ENCODE measurements around the gene BATF2.
A peak's percentile ranks its signal among the peaks of the same experiment; 100 is the strongest.

BATF2 gene

DNA sequence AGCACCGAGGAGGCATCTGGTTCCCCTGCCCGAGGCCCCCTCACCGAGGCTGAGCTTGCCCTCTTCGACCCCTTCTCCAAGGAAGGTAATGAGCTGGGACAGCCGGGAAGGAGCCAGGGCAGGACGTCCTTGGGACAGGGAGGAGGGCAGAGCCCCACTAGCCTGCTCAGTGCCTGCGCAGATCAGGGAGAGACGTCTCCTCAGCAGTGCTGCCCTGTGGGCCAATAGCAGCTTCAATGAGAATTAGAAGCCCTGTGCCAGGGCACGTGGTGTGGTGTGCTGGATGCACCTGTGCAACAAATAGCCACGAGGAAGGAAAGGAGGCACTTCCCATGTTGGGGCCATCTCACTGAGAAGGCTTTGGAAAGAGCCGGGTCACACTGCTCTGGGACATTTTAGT is 38.8 kb upstream of the BATF2 start:
- H3K18ac ChIP-seq (ENCODE audit: low read length), result no peak overlapping the region
- H4K91ac ChIP-seq (ENCODE audit: low read depth, low read length, poor library complexity), result no peak overlapping the region
- no peak overlapping the region for H3K4ac ChIP-seq (ENCODE audit: low read length)
- H2BK120ac ChIP-seq (ENCODE audit: low read depth, low read length), result no peak overlapping the region
- no peak overlapping the region for H4K8ac ChIP-seq (ENCODE audit: low read depth, low read length)
- peaks cover 1 to 2% of the 10 kb centered on the region in 2 donors for H3K4me1 ChIP-seq (ENCODE audit: control insufficient read depth in 2 of 2, insufficient read depth in 1 of 2, low read depth in 1 of 2, low read length in 2 of 2)
- no peak overlapping the region for H2AK5ac ChIP-seq (ENCODE audit: low read depth, low read length)
- H3K4me2 ChIP-seq (ENCODE audit: insufficient read depth, low read length, poor library complexity, severe bottlenecking), result no peak overlapping the region
- no peaks in the 10 kb centered on the region for H3K9me3 ChIP-seq (replicated peaks in 1 of 2; ENCODE audit: control insufficient read depth in 2 of 2, insufficient read depth in 1 of 2, low read depth in 1 of 2, low read length in 2 of 2)
- no CpG with 5 or more reads among the region's 11 CpGs for WGBS, 2 donors (ENCODE audit: extremely low coverage in 2 of 2, insufficient read length in 2 of 2, insufficient replicate concordance in 1 of 2)
- H2BK12ac ChIP-seq (ENCODE audit: low read length), result no peak overlapping the region
- no peak for DNase-seq (ENCODE audit: low spot score)
- H3K9ac ChIP-seq (ENCODE audit: low read depth, low read length, poor library complexity), result no peak overlapping the region
- H2BK5ac ChIP-seq (ENCODE audit: low read length), result no peak overlapping the region
- no peak overlapping the region for H2BK15ac ChIP-seq (ENCODE audit: low read length)
- H3K14ac ChIP-seq (ENCODE audit: low read length), result no peak overlapping the region
- H3K4me3 ChIP-seq (ENCODE audit: low read length in 2 of 2), result no peak overlapping the region
- H3K36me3 ChIP-seq (replicated peaks in 1 of 2; ENCODE audit: control insufficient read depth in 2 of 2, insufficient read depth in 2 of 2, low read length in 2 of 2), result peaks cover 19 to 52% of the 10 kb centered on the region in 2 donors
- H3K79me1 ChIP-seq (ENCODE audit: low read depth, low read length), result no peaks in the 10 kb centered on the region
- no peak overlapping the region for H3K27ac ChIP-seq (replicated peaks; ENCODE audit: low read length)
- H3K27me3 ChIP-seq (ENCODE audit: control insufficient read depth in 3 of 3, insufficient read depth in 3 of 3, low read depth in 1 of 3, low read length in 3 of 3), result no peaks in the 10 kb centered on the region
- no peak overlapping the region for H2AFZ ChIP-seq (ENCODE audit: low read length)
- H3K23ac ChIP-seq (ENCODE audit: low read depth, low read length, poor library complexity), result no peak overlapping the region

DNA sequence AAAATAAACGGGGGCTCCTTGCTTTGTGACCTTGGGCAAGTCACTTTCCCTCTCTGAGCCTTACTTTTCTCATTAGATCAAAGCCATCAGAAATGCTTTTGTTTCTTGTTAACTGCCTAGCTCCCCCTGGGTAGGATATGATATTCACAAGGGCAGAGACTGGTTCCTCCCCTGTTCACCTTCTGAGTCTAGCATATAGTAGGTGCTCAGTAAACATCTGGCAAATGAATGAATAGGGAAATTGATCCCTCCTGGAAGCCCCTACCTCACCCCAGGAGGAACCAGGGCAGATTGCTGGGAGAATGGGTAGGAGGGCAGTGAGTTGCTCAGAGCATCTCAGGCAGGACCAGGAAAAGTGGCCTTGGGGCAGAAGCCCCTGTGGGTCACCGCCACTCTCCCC is 37.7 kb upstream of the BATF2 start:
- Histone ChIP-seq H3K4me2 (ENCODE audit: insufficient read depth, low read length, poor library complexity, severe bottlenecking) (no peak overlapping the region), H3K36me3 (replicated peaks in 1 of 2; ENCODE audit: control insufficient read depth in 2 of 2, insufficient read depth in 2 of 2, low read length in 2 of 2) (peaks cover 19 to 49% of the 10 kb centered on the region in 2 donors), H4K91ac (ENCODE audit: low read depth, low read length, poor library complexity) (no peak overlapping the region), H3K9me3 (replicated peaks in 1 of 2; ENCODE audit: control insufficient read depth in 2 of 2, insufficient read depth in 1 of 2, low read depth in 1 of 2, low read length in 2 of 2) (no peaks in the 10 kb centered on the region), H2BK120ac (ENCODE audit: low read depth, low read length) (no peak overlapping the region), H3K27ac (replicated peaks; ENCODE audit: low read length) (no peak overlapping the region), H3K18ac (ENCODE audit: low read length) (no peak overlapping the region), H2BK5ac (ENCODE audit: low read length) (no peak overlapping the region), H4K8ac (ENCODE audit: low read depth, low read length) (no peak overlapping the region), H3K9ac (ENCODE audit: low read depth, low read length, poor library complexity) (no peak overlapping the region), H3K4me3 (ENCODE audit: low read length in 2 of 2) (no peak overlapping the region), H3K23ac (ENCODE audit: low read depth, low read length, poor library complexity) (no peak overlapping the region), H3K27me3 (ENCODE audit: control insufficient read depth in 3 of 3, insufficient read depth in 3 of 3, low read depth in 1 of 3, low read length in 3 of 3) (no peaks in the 10 kb centered on the region), H3K79me1 (ENCODE audit: low read depth, low read length) (no peaks in the 10 kb centered on the region), H2BK15ac (ENCODE audit: low read length) (no peak overlapping the region), H2AK5ac (ENCODE audit: low read depth, low read length) (no peak overlapping the region), H3K4me1 (ENCODE audit: control insufficient read depth in 2 of 2, insufficient read depth in 1 of 2, low read depth in 1 of 2, low read length in 2 of 2) (no peaks in the 10 kb centered on the region), H2AFZ (ENCODE audit: low read length) (no peak overlapping the region), H3K4ac (ENCODE audit: low read length) (no peak overlapping the region), H2BK12ac (ENCODE audit: low read length) (no peak overlapping the region), H3K14ac (ENCODE audit: low read length) (no peak overlapping the region)
- no CpG with 5 or more reads among the region's 2 CpGs for WGBS, 2 donors (ENCODE audit: extremely low coverage in 2 of 2, insufficient read length in 2 of 2, insufficient replicate concordance in 1 of 2)
- DNase-seq (ENCODE audit: low spot score), result no peak

GRCh38 chr11:65032216-65032615 is 35.4 kb upstream of the BATF2 start:
- no peak overlapping the region for H3K4ac ChIP-seq (ENCODE audit: low read length)
- H4K91ac ChIP-seq (ENCODE audit: low read depth, low read length, poor library complexity), result no peak overlapping the region
- no peak overlapping the region for H3K9ac ChIP-seq (ENCODE audit: low read depth, low read length, poor library complexity)
- H3K23ac ChIP-seq (ENCODE audit: low read depth, low read length, poor library complexity), result no peak overlapping the region
- no peak overlapping the region for H2BK15ac ChIP-seq (ENCODE audit: low read length)
- no peaks in the 10 kb centered on the region for H3K27me3 ChIP-seq (ENCODE audit: control insufficient read depth in 3 of 3, insufficient read depth in 3 of 3, low read depth in 1 of 3, low read length in 3 of 3)
- H3K4me1 ChIP-seq (ENCODE audit: control insufficient read depth in 2 of 2, insufficient read depth in 1 of 2, low read depth in 1 of 2, low read length in 2 of 2), result peaks cover 0 to 4% of the 10 kb centered on the region in 2 donors
- no peaks in the 10 kb centered on the region for H3K79me1 ChIP-seq (ENCODE audit: low read depth, low read length)
- WGBS, 2 donors (ENCODE audit: extremely low coverage in 2 of 2, insufficient read length in 2 of 2, insufficient replicate concordance in 1 of 2), result no CpG with 5 or more reads among the region's 13 CpGs
- no peak overlapping the region for H2BK12ac ChIP-seq (ENCODE audit: low read length)
- H2AFZ ChIP-seq (ENCODE audit: low read length), result no peak overlapping the region
- H3K27ac ChIP-seq (replicated peaks; ENCODE audit: low read length), result no peak overlapping the region
- peaks cover 10 to 33% of the 10 kb centered on the region in 2 donors for H3K36me3 ChIP-seq (replicated peaks in 1 of 2; ENCODE audit: control insufficient read depth in 2 of 2, insufficient read depth in 2 of 2, low read length in 2 of 2)
- H4K8ac ChIP-seq (ENCODE audit: low read depth, low read length), result no peak overlapping the region
- H3K14ac ChIP-seq (ENCODE audit: low read length), result no peak overlapping the region
- no peak overlapping the region for H2BK120ac ChIP-seq (ENCODE audit: low read depth, low read length)
- no peaks in the 10 kb centered on the region for H3K9me3 ChIP-seq (replicated peaks in 1 of 2; ENCODE audit: control insufficient read depth in 2 of 2, insufficient read depth in 1 of 2, low read depth in 1 of 2, low read length in 2 of 2)
- H3K4me3 ChIP-seq (ENCODE audit: low read length in 2 of 2), result no peak overlapping the region
- H2AK5ac ChIP-seq (ENCODE audit: low read depth, low read length), result no peak overlapping the region
- no peak for DNase-seq (ENCODE audit: low spot score)
- no peak overlapping the region for H3K18ac ChIP-seq (ENCODE audit: low read length)
- H2BK5ac ChIP-seq (ENCODE audit: low read length), result no peak overlapping the region
- H3K4me2 ChIP-seq (ENCODE audit: insufficient read depth, low read length, poor library complexity, severe bottlenecking), result no peak overlapping the region

GRCh38 chr11:65027213-65028067 is 30.7 kb upstream of the BATF2 start, which contains the start of gene SNX15:
Gene SNX15, plus strand, starts transcription at chr11:65027439. Its CDS starts 99 bp downstream, at chr11:65027538.
- Histone ChIP-seq H2BK12ac (ENCODE audit: low read length) (no peak within 1 kb of the TSS), H2BK5ac (ENCODE audit: low read length) (no peak within 1 kb of the TSS), H3K4me3 (ENCODE audit: low read length in 2 of 2) (peak within 1 kb of the TSS; percentile 82 to 92), H2AK5ac (ENCODE audit: low read depth, low read length) (no peak within 1 kb of the TSS), H3K36me3 (replicated peaks in 1 of 2; ENCODE audit: control insufficient read depth in 2 of 2, insufficient read depth in 2 of 2, low read length in 2 of 2) (peaks cover 4% of the 10 kb centered on the region in 2 donors), H3K4me2 (ENCODE audit: insufficient read depth, low read length, poor library complexity, severe bottlenecking) (peak within 1 kb of the TSS; percentile 72), H2BK120ac (ENCODE audit: low read depth, low read length) (no peak within 1 kb of the TSS), H3K27ac (replicated peaks; ENCODE audit: low read length) (peak within 1 kb of the TSS; percentile 83), H3K4me1 (ENCODE audit: control insufficient read depth in 2 of 2, insufficient read depth in 1 of 2, low read depth in 1 of 2, low read length in 2 of 2) (peaks cover 3 to 6% of the 10 kb centered on the region in 2 donors), H3K9me3 (replicated peaks in 1 of 2; ENCODE audit: control insufficient read depth in 2 of 2, insufficient read depth in 1 of 2, low read depth in 1 of 2, low read length in 2 of 2) (no peaks in the 10 kb centered on the region), H2AFZ (ENCODE audit: low read length) (peak within 1 kb of the TSS; percentile 98), H3K18ac (ENCODE audit: low read length) (peak within 1 kb of the TSS; percentile 98), H4K8ac (ENCODE audit: low read depth, low read length) (no peak within 1 kb of the TSS), H4K91ac (ENCODE audit: low read depth, low read length, poor library complexity) (no peak within 1 kb of the TSS), H3K9ac (ENCODE audit: low read depth, low read length, poor library complexity) (peak within 1 kb of the TSS; percentile 87), H3K23ac (ENCODE audit: low read depth, low read length, poor library complexity) (no peak within 1 kb of the TSS), H2BK15ac (ENCODE audit: low read length) (no peak within 1 kb of the TSS), H3K4ac (ENCODE audit: low read length) (no peak within 1 kb of the TSS), H3K14ac (ENCODE audit: low read length) (no peak within 1 kb of the TSS), H3K79me1 (ENCODE audit: low read depth, low read length) (no peaks in the 10 kb centered on the region), H3K27me3 (ENCODE audit: control insufficient read depth in 3 of 3, insufficient read depth in 3 of 3, low read depth in 1 of 3, low read length in 3 of 3) (no peaks in the 10 kb centered on the region)
- DNase-seq (ENCODE audit: low spot score), result peak; percentile 95
- WGBS, 2 donors (ENCODE audit: extremely low coverage in 2 of 2, insufficient read length in 2 of 2, insufficient replicate concordance in 1 of 2), result no CpG with 5 or more reads among the region's 51 CpGs

Measured in neuronal stem cell (in vitro differentiated cells).